CD4-positive, alpha-beta memory T cell (primary cell): Measurements from ENCODE around the gene RGL4. TPM values are rescaled to one million over a fixed set of nuclear protein-coding genes. Genes with fewer than 3 reads are reported as not detected.

Source experiments
- CTCF ChIA-PET: fragments of 350-600 bp; sonication (Branson Sonifier 250); formaldehyde crosslinking; loops from one replicate; lab custom pipeline; 2021; ENCODE audit warnings: inconsistent platforms; ENCODE audit not compliant: partially characterized antibody; lab: Charles Lee
- POLR2A ChIA-PET: fragments of 350-600 bp; sonication (Branson Sonifier 250); formaldehyde crosslinking; loops from one replicate; lab custom pipeline; 2021; ENCODE audit not compliant: partially characterized antibody; lab: Charles Lee
- DNase-seq, 5 donors: peaks; one replicate each; pipeline versions ENCODE4 v3.0.0 to v3.0.0-alpha.2; 2020 to 2022; ENCODE audit warnings: mixed read lengths in 1 of 5
- H3K27ac ChIP-seq: one replicate; pipeline ENCODE4 v1.7.0; 2013; ENCODE audit warnings: low read depth, low read length
- H3K27me3 ChIP-seq: 2 replicates; pipeline ENCODE4 v1.7.0; 2013; ENCODE audit warnings: mild to moderate bottlenecking, low read length, moderate library complexity; ENCODE audit not compliant: insufficient read depth
- H3K36me3 ChIP-seq: 2 replicates; pipeline ENCODE4 v1.7.0; 2013; ENCODE audit warnings: mild to moderate bottlenecking, low read length, moderate library complexity; ENCODE audit not compliant: insufficient read depth
- H3K4me1 ChIP-seq: 2 replicates; pipeline ENCODE4 v1.7.0; 2013; ENCODE audit warnings: mild to moderate bottlenecking, low read length, moderate library complexity; ENCODE audit not compliant: insufficient read depth
- H3K4me3 ChIP-seq, 2 donors: one replicate each; pipeline ENCODE4 v1.7.0; 2013; ENCODE audit warnings: low read length in 2 of 2, mild to moderate bottlenecking in 1 of 2
- H3K9me3 ChIP-seq, 2 donors: one replicate each; pipeline ENCODE4 v1.7.0; 2013; ENCODE audit warnings: low read length in 2 of 2, control low read depth in 1 of 2; ENCODE audit not compliant: control insufficient read depth in 1 of 2
- H3K27ac Mint-ChIP-seq, 7 donors: one replicate each; pipeline ENCODE4 v1.8.0; 2020 to 2021; ENCODE audit warnings: mixed read lengths in 7 of 7, mild to moderate bottlenecking in 6 of 7, inconsistent platforms in 3 of 7, moderate library complexity in 3 of 7
- H3K27me3 Mint-ChIP-seq, 2 donors: one replicate each; pipeline ENCODE4 v1.8.0; 2020 to 2021; ENCODE audit warnings: mixed read lengths in 2 of 2
- H3K36me3 Mint-ChIP-seq, 2 donors: one replicate each; pipeline ENCODE4 v1.8.0; 2020 to 2021; ENCODE audit warnings: mixed read lengths in 2 of 2, inconsistent platforms in 1 of 2, mild to moderate bottlenecking in 1 of 2
- H3K4me1 Mint-ChIP-seq, 4 donors: one replicate each; pipeline ENCODE4 v1.8.0; 2020 to 2021; ENCODE audit warnings: mixed read lengths in 4 of 4, mild to moderate bottlenecking in 1 of 4
- H3K4me3 Mint-ChIP-seq, 8 donors: one replicate each; pipeline ENCODE4 v1.8.0; 2020 to 2021; ENCODE audit warnings: mixed read lengths in 8 of 8, mild to moderate bottlenecking in 7 of 8, moderate library complexity in 6 of 8, inconsistent platforms in 3 of 8
- H3K9me3 Mint-ChIP-seq, 8 donors: one replicate each; pipeline ENCODE4 v1.8.0; 2020 to 2021; ENCODE audit warnings: mixed read lengths in 8 of 8, mild to moderate bottlenecking in 5 of 8, inconsistent platforms in 3 of 8, moderate library complexity in 1 of 8
- intact Hi-C: fragments of 100-400 bp; cut with micrococcal nuclease; formaldehyde crosslinking; loops from one replicate; pipeline ENCODE4 v1.15.1; 2023
- polyA plus RNA-seq, 2 donors: library from polyadenylated mRNA; unstranded; fragments of 300-500 nt; fragmentation: Illumina TruSeq; gene quantifications; one replicate each; pipeline ENCODE4 v1.2.3, GENCODE V29; 2021
- total RNA-seq, 2 experiments: library from RNA; stranded (reverse); gene quantifications; one replicate each; pipeline ENCODE4 v1.2.3, GENCODE V29; 2021

The RGL4 gene
- total and polyA plus RNA-seq, 4 experiments from 2014 or later: 7.2 to 64.9 (median 34.1) TPM

DNA sequence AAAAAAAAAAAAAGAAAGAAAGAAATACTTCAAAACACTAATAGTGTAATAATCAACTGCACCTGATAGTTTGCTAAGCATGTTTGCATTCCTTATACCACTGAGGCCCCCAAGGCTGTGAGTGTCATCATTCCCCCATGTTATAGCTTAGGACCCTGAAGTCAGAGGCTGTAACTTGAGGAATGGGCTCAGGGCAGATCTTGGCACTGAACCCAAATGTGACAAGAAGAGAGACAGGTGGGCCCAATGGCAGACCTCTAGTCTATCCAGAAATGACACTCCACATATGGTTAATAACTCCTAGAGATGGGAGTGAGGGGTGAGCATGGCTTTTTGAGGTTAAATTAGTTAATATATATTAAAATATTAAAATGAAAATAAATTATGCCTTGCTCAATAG lies 46.9 kb downstream of the RGL4 start:
- no peaks in the 10 kb centered on the region for H3K9me3 Mint-ChIP-seq

GRCh38 chr22:23742505-23743264 lies 51.9 kb downstream of the RGL4 start:
- no peaks in the 10 kb centered on the region for H3K27me3 Mint-ChIP-seq
- H3K27ac Mint-ChIP-seq: no peak overlapping the region

More for the DNA sequence above, 46.9 kb downstream of the RGL4 start:
- H3K27me3 Mint-ChIP-seq: no peaks in the 10 kb centered on the region
- no peak overlapping the region for H3K4me3 Mint-ChIP-seq
- Histone ChIP-seq H3K4me1 (no peaks in the 10 kb centered on the region), H3K27me3 (no peaks in the 10 kb centered on the region), H3K4me3 (no peak overlapping the region), H3K36me3 (no peaks in the 10 kb centered on the region), H3K27ac (no peak overlapping the region), H3K9me3 (no peaks in the 10 kb centered on the region)
- intact Hi-C loops: no loop called here
- H3K4me1 Mint-ChIP-seq: no peaks in the 10 kb centered on the region
- CTCF ChIA-PET: interaction anchor here (0.7 kb wide), 1 partner anchor 34 kb away, joined by 3 read pairs; no protein-coding TSS in a partner anchor
- DNase-seq: no peak
- H3K36me3 Mint-ChIP-seq: peaks cover 0 to 2% of the 10 kb centered on the region in 2 donors
- POLR2A ChIA-PET: no interaction called here
- H3K27ac Mint-ChIP-seq: no peak overlapping the region

DNA sequence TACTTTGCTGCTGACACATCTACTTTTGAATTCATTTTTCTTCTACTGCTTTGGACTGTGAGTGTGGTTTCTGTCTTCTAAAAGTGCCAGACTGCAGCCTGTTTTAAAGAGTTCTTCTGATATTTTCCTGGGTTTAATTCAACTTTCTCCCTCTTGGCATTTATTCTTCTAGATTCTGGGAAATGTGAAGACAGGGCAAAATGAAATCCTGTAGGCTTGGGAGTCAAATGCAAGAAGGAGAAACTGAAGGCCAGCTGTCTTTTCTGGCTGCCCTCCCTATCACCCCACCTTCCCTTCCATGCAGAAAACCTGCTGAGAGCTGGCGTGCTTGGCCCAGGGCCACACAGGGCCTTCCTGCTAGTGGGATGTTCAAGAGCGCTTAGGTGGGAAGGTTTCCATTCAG lies 52.5 kb downstream of the RGL4 start:
- Mint-ChIP-seq H3K4me3 (no peak overlapping the region), H3K27me3 (no peaks in the 10 kb centered on the region), H3K27ac (no peak overlapping the region), H3K4me1 (peaks cover 0 to 5% (median 1%) of the 10 kb centered on the region in 4 donors), H3K36me3 (peaks cover 26 to 31% of the 10 kb centered on the region in 2 donors), H3K9me3 (peaks cover 0 to 9% (median 2%) of the 10 kb centered on the region in 8 donors)
- intact Hi-C loops: no loop called here
- Histone ChIP-seq H3K9me3 (no peaks in the 10 kb centered on the region), H3K27me3 (no peaks in the 10 kb centered on the region), H3K4me1 (no peaks in the 10 kb centered on the region), H3K4me3 (no peak overlapping the region), H3K36me3 (no peaks in the 10 kb centered on the region), H3K27ac (no peak overlapping the region)
- DNase-seq: no peak
- CTCF ChIA-PET: no interaction called here
- POLR2A ChIA-PET: no interaction called here

More at GRCh38 chr22:23742505-23743264, 51.9 kb downstream of the RGL4 start:
- Mint-ChIP-seq H3K36me3 (peaks cover 26 to 31% of the 10 kb centered on the region in 2 donors), H3K4me3 (no peak overlapping the region), H3K9me3 (peaks cover 0 to 9% (median 2%) of the 10 kb centered on the region in 8 donors), H3K4me1 (peaks cover 0 to 5% (median 1%) of the 10 kb centered on the region in 4 donors)
- Histone ChIP-seq H3K9me3 (no peaks in the 10 kb centered on the region), H3K27ac (no peak overlapping the region), H3K36me3 (no peaks in the 10 kb centered on the region), H3K4me3 (no peak overlapping the region), H3K4me1 (no peaks in the 10 kb centered on the region), H3K27me3 (no peaks in the 10 kb centered on the region)
- ChIA-PET CTCF (no interaction called here), POLR2A (no interaction called here)
- intact Hi-C loops: no loop called here
- no peak for DNase-seq

DNA sequence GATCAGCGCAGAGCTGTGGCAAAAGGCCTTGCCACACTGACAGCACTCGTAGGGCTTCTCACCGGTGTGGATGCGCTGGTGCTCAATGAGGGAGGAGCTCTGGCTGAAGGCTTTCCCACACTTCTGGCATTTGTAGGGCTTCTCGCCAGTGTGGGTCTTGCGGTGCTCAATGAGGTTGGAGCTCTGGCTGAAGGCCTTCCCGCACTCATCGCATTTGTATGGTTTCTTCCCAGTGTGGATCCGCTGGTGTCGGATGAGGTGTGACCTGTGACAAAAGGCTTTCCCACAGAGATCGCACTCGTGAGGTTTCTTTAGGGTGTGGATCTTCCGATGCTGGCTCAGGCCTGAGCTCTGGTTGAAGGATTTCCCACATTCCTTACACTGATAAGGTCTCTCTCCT lies 53.2 kb downstream of the RGL4 start:
- peaks cover 0 to 5% (median 1%) of the 10 kb centered on the region in 4 donors for H3K4me1 Mint-ChIP-seq
- no peak overlapping the region for H3K27ac Mint-ChIP-seq
- Histone ChIP-seq H3K4me3 (no peak overlapping the region), H3K4me1 (no peaks in the 10 kb centered on the region), H3K9me3 (no peaks in the 10 kb centered on the region), H3K27me3 (no peaks in the 10 kb centered on the region), H3K27ac (no peak overlapping the region), H3K36me3 (no peaks in the 10 kb centered on the region)
- intact Hi-C loops: no loop called here
- H3K9me3 Mint-ChIP-seq: peaks cover 0 to 9% (median 2%) of the 10 kb centered on the region in 8 donors
- no peaks in the 10 kb centered on the region for H3K27me3 Mint-ChIP-seq
- no peak overlapping the region for H3K4me3 Mint-ChIP-seq
- CTCF ChIA-PET: no interaction called here
- no peak for DNase-seq
- POLR2A ChIA-PET: no interaction called here
- peaks cover 26 to 31% of the 10 kb centered on the region in 2 donors for H3K36me3 Mint-ChIP-seq

DNA sequence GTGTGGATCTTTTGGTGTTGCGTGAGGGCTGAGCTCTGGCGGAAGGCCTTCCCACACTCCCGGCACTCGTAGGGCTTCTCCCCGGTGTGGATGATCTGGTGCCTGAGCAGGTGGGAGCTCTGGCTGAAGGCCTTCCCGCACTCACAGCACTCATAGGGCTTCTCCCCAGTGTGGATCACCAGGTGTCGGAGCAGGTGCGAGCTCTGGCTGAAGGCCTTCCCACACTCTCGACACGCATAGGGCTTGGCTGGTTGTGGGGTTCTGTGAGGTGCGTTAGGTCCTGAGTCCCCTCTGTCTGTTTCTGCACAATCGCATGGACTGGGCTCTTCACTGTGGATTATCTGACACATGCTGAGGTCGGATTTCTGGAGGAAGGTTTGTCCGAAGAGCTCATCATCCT lies 53.7 kb downstream of the RGL4 start:
- Histone ChIP-seq H3K4me1 (no peaks in the 10 kb centered on the region), H3K27ac (no peak overlapping the region), H3K4me3 (no peak overlapping the region), H3K9me3 (no peaks in the 10 kb centered on the region), H3K36me3 (no peaks in the 10 kb centered on the region), H3K27me3 (no peaks in the 10 kb centered on the region)
- POLR2A ChIA-PET: no interaction called here
- intact Hi-C loops: no loop called here
- Mint-ChIP-seq H3K27ac (no peak overlapping the region), H3K4me1 (peaks cover 0 to 5% (median 1%) of the 10 kb centered on the region in 4 donors), H3K36me3 (peaks cover 26 to 31% of the 10 kb centered on the region in 2 donors), H3K27me3 (no peaks in the 10 kb centered on the region), H3K4me3 (no peak overlapping the region), H3K9me3 (peaks cover 0 to 9% (median 2%) of the 10 kb centered on the region in 8 donors)
- DNase-seq: no peak
- CTCF ChIA-PET: no interaction called here

GRCh38 chr22:23745791-23746190 lies 55.0 kb downstream of the RGL4 start:
- H3K9me3 ChIP-seq: no peaks in the 10 kb centered on the region
- POLR2A ChIA-PET: interaction anchor here (0.5 kb wide), 1 partner anchor 9 kb away, joined by 3 read pairs; no protein-coding TSS in a partner anchor
- no peak overlapping the region for H3K27ac ChIP-seq
- H3K4me3 Mint-ChIP-seq: no peak overlapping the region
- H3K36me3 ChIP-seq: no peaks in the 10 kb centered on the region
- H3K27me3 ChIP-seq: no peaks in the 10 kb centered on the region
- H3K27ac Mint-ChIP-seq: no peak overlapping the region
- H3K4me1 Mint-ChIP-seq: peaks cover 10 to 16% (median 10%) of the 10 kb centered on the region in 4 donors
- peaks cover 0 to 9% (median 2%) of the 10 kb centered on the region in 8 donors for H3K9me3 Mint-ChIP-seq
- intact Hi-C loops: no loop called here
- H3K36me3 Mint-ChIP-seq: peaks cover 26 to 31% of the 10 kb centered on the region in 2 donors
- CTCF ChIA-PET: interaction anchor here (0.6 kb wide), 1 partner anchor 17 kb away, joined by 3 read pairs; the partner anchor contains the start of gene C22orf15
- H3K4me1 ChIP-seq: peaks cover 8% of the 10 kb centered on the region
- H3K27me3 Mint-ChIP-seq: no peaks in the 10 kb centered on the region
- DNase-seq: no peak
- no peak overlapping the region for H3K4me3 ChIP-seq
